Activated naive CD4-positive, alpha-beta T cell treated with anti-CD3 and anti-CD28 coated beads for 36 hours (primary cell): ENCODE data around the gene NDUFB7. TPM values are rescaled to one million over a fixed set of nuclear protein-coding genes. Genes with fewer than 3 reads are reported as not detected.

ENCODE experiments used
- microRNA-seq: library from miRNA; unstranded; fragments of <30 nt; microRNA quantifications from one replicate; pipeline ENCODE4 v1.2.0, GENCODE V29; 2022; ENCODE audit warnings: borderline microRNAs expressed, borderline replicate concordance
- total RNA-seq, 2 experiments: library from RNA; stranded (reverse); gene quantifications; one replicate each; pipeline ENCODE4 v1.2.3, GENCODE V29; 2021

Gene NDUFB7
- total RNA-seq, 2 experiments from 2014 or later: 117 to 123 TPM

Small RNA genes within 50 kb of the gene (microRNA-seq; reads per million reads assigned to microRNA genes)
- not detected for gene MIR639

Other genes with a start within 250 kb of the NDUFB7 start
- gene ADGRE5, start 190.6 kb downstream of the NDUFB7 start, total RNA-seq: 100 to 1,000 TPM; 173 to 187 TPM
- gene DDX39A, start 152.7 kb downstream of the NDUFB7 start, total RNA-seq: 100 to 1,000 TPM; 219 to 227 TPM
- 100 to 1,000 TPM; 159 to 164 TPM for gene PKN1, start 138.8 kb downstream of the NDUFB7 start, total RNA-seq
- gene PTGER1, start 96.7 kb downstream of the NDUFB7 start, total RNA-seq: not detected
- gene GIPC1, start 75.9 kb downstream of the NDUFB7 start, total RNA-seq: 10 to 100 TPM; 15.4 to 16.5 TPM
- 10 to 100 TPM; 48.1 to 49.5 TPM for gene DNAJB1, start 53.7 kb downstream of the NDUFB7 start, total RNA-seq
- gene TECR, start 42.5 kb downstream of the NDUFB7 start, total RNA-seq: 100 to 1,000 TPM; 102 to 105 TPM
- under 1 TPM; 0.15 to 0.26 TPM for gene CLEC17A, start 11.0 kb upstream of the NDUFB7 start, total RNA-seq
- not detected for gene ADGRE3, start 102.8 kb upstream of the NDUFB7 start, total RNA-seq
- gene ZNF333, start 118.0 kb upstream of the NDUFB7 start, total RNA-seq: 10 to 100 TPM; 28.6 to 31.7 TPM
- gene ADGRE2, start 206.5 kb upstream of the NDUFB7 start, total RNA-seq: under 1 TPM; 0.40 to 0.45 TPM